Endodermal cell (in vitro differentiated cells): ENCODE measurements around the gene SLC5A8. TPM values are rescaled to one million over a fixed set of nuclear protein-coding genes. Genes with fewer than 3 reads are reported as not detected.

Experiments used
- DNase-seq: peaks from one replicate; pipeline ENCODE4 v3.0.0-alpha.2; 2017
- H3K27ac ChIP-seq: 2 replicates; pipeline ENCODE4 v1.5.1; 2013; ENCODE audit warnings: mild to moderate bottlenecking, low read depth, low read length, moderate library complexity
- H3K27me3 ChIP-seq: 2 replicates; pipeline ENCODE4 v1.6.1; 2013; ENCODE audit warnings: mild to moderate bottlenecking, low read length, moderate library complexity; ENCODE audit not compliant: insufficient read depth, control insufficient read depth, poor library complexity, severe bottlenecking
- H3K36me3 ChIP-seq: 2 replicates; pipeline ENCODE4 v1.7.0; 2013; ENCODE audit warnings: mild to moderate bottlenecking, low read length, moderate library complexity; ENCODE audit not compliant: control insufficient read depth, insufficient read depth
- H3K4me1 ChIP-seq: one replicate; pipeline ENCODE4 v1.7.0; 2013; ENCODE audit warnings: low read length; ENCODE audit not compliant: control insufficient read depth, insufficient read depth
- H3K4me3 ChIP-seq: 2 replicates; pipeline ENCODE4 v1.5.1; 2013; ENCODE audit warnings: mild to moderate bottlenecking, low read length, moderate library complexity
- H3K9ac ChIP-seq: 2 replicates; pipeline ENCODE4 v1.6.1; 2013; ENCODE audit warnings: mild to moderate bottlenecking, low read length, moderate library complexity; ENCODE audit not compliant: poor library complexity, severe bottlenecking; ENCODE audit errors: extremely low read depth
- H3K9me3 ChIP-seq: 2 replicates; pipeline ENCODE4 v1.6.1; 2013; ENCODE audit warnings: mild to moderate bottlenecking, low read length, moderate library complexity; ENCODE audit not compliant: control insufficient read depth
- H3K27ac Mint-ChIP-seq: 2 replicates; pipeline ENCODE4 v1.8.0; 2020; ENCODE audit warnings: mixed read lengths
- H3K27me3 Mint-ChIP-seq: 2 replicates; pipeline ENCODE4 v1.8.0; 2021; ENCODE audit warnings: mild to moderate bottlenecking, mixed read lengths; ENCODE audit not compliant: insufficient read depth
- H3K36me3 Mint-ChIP-seq: 2 replicates; pipeline ENCODE4 v1.8.0; 2020; ENCODE audit warnings: low read depth, mixed read lengths
- H3K4me1 Mint-ChIP-seq: 2 replicates; pipeline ENCODE4 v1.8.0; 2020; ENCODE audit warnings: mixed read lengths
- H3K4me3 Mint-ChIP-seq: 2 replicates; pipeline ENCODE4 v1.8.0; 2020; ENCODE audit warnings: mild to moderate bottlenecking, moderate library complexity, mixed read lengths
- H3K9me3 Mint-ChIP-seq: 2 replicates; pipeline ENCODE4 v1.8.0; 2020; ENCODE audit warnings: mild to moderate bottlenecking, mixed read lengths
- WGBS, 2 experiments: methylation state at CpG; one replicate each; pipeline versions ENCODE4 v1.1.5 to v1.1.7; 2013; ENCODE audit warnings: missing lambda C conversion rate in 2 of 2, mixed read lengths in 1 of 2; ENCODE audit not compliant: insufficient coverage in 1 of 2, insufficient read length in 1 of 2; 5-methylcytosine and 5-hydroxymethylcytosine counted together
- total RNA-seq, 2 donors: library from RNA; stranded (reverse); fragmentation: NEBNext Ultra II Directional in 1 of 2; extraction: Animal tissue kit (Norgen Biotek cat#: 25700) in 1 of 2; gene quantifications; 2 replicates in 1 of 2; 3 replicates in 1 of 2; pipeline ENCODE4 v1.2.1, GENCODE V29; 2021
- TF ChIP-seq, protein P1 (sequence below): fragments of 200-600 bp; sonication (generic); conservative IDR thresholded peaks from 2 replicates; pipeline ENCODE4 v1.5.0; 2021; ENCODE audit warnings: antibody characterized with exemption, mild to moderate bottlenecking

Gene SLC5A8
- total RNA-seq, 2 donors from 2014 or later: not detected

DNA sequence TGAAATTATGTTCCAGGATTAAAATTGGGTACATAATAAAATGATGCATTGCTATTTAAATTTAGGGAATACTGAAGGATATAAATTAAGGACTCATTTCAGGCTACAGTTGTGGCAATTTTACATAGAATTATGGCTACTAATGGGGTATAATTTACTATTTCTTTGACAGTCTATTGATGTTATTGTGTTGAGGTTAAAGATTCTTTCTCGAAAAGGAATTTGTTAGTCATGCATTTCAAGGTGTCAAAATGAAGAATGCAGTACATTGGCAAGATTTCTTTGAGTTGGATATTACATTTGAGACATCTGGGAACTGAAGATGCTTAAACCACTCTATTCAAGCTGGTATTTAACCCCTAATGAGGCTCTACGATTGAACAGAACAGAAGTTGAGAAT lies 28.3 kb downstream of the SLC5A8 start:
- TF ChIP-seq, protein P1, sequence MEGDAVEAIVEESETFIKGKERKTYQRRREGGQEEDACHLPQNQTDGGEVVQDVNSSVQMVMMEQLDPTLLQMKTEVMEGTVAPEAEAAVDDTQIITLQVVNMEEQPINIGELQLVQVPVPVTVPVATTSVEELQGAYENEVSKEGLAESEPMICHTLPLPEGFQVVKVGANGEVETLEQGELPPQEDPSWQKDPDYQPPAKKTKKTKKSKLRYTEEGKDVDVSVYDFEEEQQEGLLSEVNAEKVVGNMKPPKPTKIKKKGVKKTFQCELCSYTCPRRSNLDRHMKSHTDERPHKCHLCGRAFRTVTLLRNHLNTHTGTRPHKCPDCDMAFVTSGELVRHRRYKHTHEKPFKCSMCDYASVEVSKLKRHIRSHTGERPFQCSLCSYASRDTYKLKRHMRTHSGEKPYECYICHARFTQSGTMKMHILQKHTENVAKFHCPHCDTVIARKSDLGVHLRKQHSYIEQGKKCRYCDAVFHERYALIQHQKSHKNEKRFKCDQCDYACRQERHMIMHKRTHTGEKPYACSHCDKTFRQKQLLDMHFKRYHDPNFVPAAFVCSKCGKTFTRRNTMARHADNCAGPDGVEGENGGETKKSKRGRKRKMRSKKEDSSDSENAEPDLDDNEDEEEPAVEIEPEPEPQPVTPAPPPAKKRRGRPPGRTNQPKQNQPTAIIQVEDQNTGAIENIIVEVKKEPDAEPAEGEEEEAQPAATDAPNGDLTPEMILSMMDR: no peak
- no peak for DNase-seq
- H3K4me1 Mint-ChIP-seq: no peaks in the 10 kb centered on the region

DNA sequence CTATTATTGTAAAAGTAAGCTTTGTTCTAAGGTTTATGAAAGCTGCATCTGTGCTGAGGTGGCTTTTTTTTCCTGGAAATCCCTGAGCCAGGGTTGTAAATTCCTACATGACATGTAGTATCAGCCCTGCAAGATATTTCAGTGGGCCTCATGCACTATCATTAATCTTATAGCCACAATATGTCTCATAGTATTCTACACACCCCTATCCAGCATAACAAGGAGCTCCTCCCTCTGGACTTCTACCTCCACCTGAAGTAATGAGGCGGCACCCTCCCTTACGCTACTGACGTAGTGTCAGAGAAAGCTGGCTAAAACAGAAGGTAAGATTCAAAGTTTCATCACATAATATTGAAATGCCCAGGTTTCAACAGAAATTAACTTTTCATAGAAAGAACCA lies 35.5 kb downstream of the SLC5A8 start:
- DNase-seq: no peak
- Histone ChIP-seq H3K4me3 (no peak overlapping the region), H3K27me3 (peaks cover 10% of the 10 kb centered on the region), H3K9ac (no peak overlapping the region), H3K9me3 (no peaks in the 10 kb centered on the region), H3K36me3 (no peaks in the 10 kb centered on the region), H3K4me1 (no peaks in the 10 kb centered on the region), H3K27ac (no peak overlapping the region)
- TF ChIP-seq, protein P1: no peak
- 95% methylated on average over 3 of the region's 3 CpGs; no CpG with 5 or more reads in 1 of the 2 experiments for WGBS, 2 experiments
- Mint-ChIP-seq H3K4me1 (peaks cover 5% of the 10 kb centered on the region), H3K4me3 (no peak overlapping the region), H3K36me3 (no peaks in the 10 kb centered on the region), H3K27ac (no peak overlapping the region), H3K27me3 (peaks cover 2% of the 10 kb centered on the region), H3K9me3 (no peaks in the 10 kb centered on the region)

More for the DNA sequence above, 28.3 kb downstream of the SLC5A8 start:
- no peak overlapping the region for H3K9ac ChIP-seq
- Mint-ChIP-seq H3K36me3 (no peaks in the 10 kb centered on the region), H3K27ac (no peak overlapping the region), H3K4me3 (no peak overlapping the region), H3K9me3 (no peaks in the 10 kb centered on the region), H3K27me3 (no peaks in the 10 kb centered on the region)
- no peaks in the 10 kb centered on the region for H3K9me3 ChIP-seq
- no peak overlapping the region for H3K4me3 ChIP-seq
- no peak overlapping the region for H3K27ac ChIP-seq
- H3K4me1 ChIP-seq: no peaks in the 10 kb centered on the region
- H3K27me3 ChIP-seq: peaks cover 10% of the 10 kb centered on the region
- H3K36me3 ChIP-seq: no peaks in the 10 kb centered on the region
- WGBS, 2 experiments: 92 to 95% methylated on average over 2 of the region's 2 CpGs

GRCh38 chr12:101173197-101173749 lies 36.8 kb downstream of the SLC5A8 start:
- peaks cover 2% of the 10 kb centered on the region for H3K27me3 Mint-ChIP-seq
- no peaks in the 10 kb centered on the region for H3K4me1 ChIP-seq
- TF ChIP-seq, protein P1: no peak
- no peak overlapping the region for H3K4me3 Mint-ChIP-seq
- H3K36me3 Mint-ChIP-seq: no peaks in the 10 kb centered on the region
- H3K27ac ChIP-seq: no peak overlapping the region
- H3K9me3 Mint-ChIP-seq: no peaks in the 10 kb centered on the region
- peak; percentile 48 for DNase-seq
- H3K27me3 ChIP-seq: peaks cover 8% of the 10 kb centered on the region
- 91 to 97% methylated on average over 6 to 7 of the region's 7 CpGs for WGBS, 2 experiments
- no peak overlapping the region for H3K27ac Mint-ChIP-seq
- no peak overlapping the region for H3K4me3 ChIP-seq
- no peak overlapping the region for H3K9ac ChIP-seq
- peaks cover 6% of the 10 kb centered on the region for H3K4me1 Mint-ChIP-seq
- no peaks in the 10 kb centered on the region for H3K9me3 ChIP-seq
- H3K36me3 ChIP-seq: no peaks in the 10 kb centered on the region
